ENCODE results near the gene ST3GAL3.
"Not testable (repeated sequence)": the region's sequence is repeated elsewhere in the genome, so short reads cannot be mapped to it uniquely, and the experiment has no call there.

ST3GAL3 gene

DNA sequence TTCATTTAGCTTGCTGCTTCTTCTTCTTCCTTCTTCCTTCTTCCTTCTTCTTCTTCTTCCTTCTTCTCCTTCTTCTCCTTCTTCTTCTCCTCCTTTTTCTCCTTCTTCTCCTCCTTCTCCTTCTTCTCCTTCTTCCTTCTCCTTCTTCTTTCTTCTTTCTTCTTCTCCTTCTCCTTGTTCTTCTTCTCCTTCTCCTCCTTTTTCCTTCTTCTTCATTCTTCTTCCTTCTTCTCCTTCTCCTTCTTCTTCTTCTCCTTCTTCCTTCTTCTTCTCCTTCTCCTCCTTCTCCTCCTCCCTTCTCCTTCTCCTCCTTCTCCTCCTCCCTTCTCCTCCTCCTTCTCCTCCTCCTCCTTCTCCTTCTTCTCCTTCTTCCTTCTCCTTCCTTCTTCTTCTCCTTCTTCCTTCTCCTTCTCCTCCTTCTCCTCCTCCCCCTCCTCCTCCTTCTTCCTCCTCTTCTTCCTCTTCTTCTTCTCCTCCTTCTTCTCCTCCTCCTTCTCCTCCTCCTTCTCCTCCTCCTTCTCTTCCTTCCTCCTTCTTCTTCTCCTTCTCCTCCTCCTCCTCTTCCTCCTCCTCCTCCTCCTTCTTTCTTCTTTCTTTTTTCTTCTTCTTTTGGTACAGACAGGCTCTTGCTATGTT is 110.1 kb downstream of the ST3GAL3 start:
- no peak overlapping the region for H3K4me3 ChIP-seq (ENCODE audit: low read depth, low read length)

DNA sequence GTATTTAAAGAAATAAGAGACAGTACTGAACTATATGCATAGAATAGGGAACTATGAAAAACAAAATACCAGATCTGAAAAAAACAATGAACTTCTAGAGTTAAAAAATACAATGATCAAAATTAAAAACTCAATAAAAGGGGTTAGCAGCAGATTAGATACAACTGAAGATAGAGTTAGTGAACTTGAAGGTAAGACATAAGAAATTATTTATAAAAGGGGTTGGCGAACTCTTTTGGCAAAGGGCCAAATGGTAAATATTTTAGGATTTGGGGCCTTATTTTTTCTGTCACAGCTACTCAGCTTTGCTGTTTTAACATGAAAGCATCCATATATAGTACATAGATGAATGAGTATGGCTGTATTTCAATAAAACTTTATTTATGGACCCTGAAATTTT is 111.4 kb downstream of the ST3GAL3 start:
- H3K4me3 ChIP-seq (ENCODE audit: low read depth, low read length) = no peak overlapping the region

- H3K4me3 ChIP-seq (ENCODE audit: low read depth, low read length) = no peak overlapping the region
These were observed 112.0 kb downstream of the ST3GAL3 start for GRCh38 chr1:43819357-43819756.

- no peak overlapping the region for H3K4me3 ChIP-seq (ENCODE audit: low read depth, low read length)
These were observed 114.1 kb downstream of the ST3GAL3 start for GRCh38 chr1:43821471-43821870.

DNA sequence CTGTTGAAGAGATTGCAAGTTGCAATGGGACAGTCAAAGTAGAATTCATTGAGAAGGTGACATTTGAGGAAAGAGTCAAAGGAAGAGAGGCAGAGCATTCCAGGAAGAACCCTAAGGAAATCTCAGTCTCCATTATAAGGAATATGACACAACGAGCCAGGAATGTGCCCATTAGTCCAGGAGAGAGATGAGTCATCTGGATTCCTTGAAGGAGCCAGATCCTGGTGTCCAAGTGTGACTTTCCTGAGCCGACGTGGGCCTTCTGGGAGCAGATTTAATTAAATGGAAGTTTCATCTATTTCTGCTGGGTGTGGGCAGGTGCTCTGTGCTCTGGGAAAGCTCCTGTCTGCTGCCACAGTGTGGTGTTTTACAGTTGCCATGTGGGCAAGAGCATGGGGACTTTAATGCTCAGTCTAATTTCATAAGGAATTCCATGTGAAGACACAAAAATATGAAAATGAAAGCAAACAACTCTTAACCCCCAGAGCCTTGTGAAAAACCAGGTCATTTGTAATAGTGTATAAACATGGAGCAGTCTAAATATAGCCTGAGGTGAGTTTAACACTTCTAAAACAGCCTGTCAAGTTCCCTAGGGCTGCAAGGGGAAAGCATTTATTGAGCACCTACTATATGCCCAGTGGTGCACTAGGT is 114.8 kb downstream of the ST3GAL3 start:
- no peak overlapping the region for H3K4me3 ChIP-seq (ENCODE audit: low read depth, low read length)

- no peak overlapping the region for H3K4me3 ChIP-seq (ENCODE audit: low read depth, low read length)
These were observed 117.5 kb downstream of the ST3GAL3 start for GRCh38 chr1:43824795-43825194.

GRCh38 chr1:43828574-43828973 is 121.2 kb downstream of the ST3GAL3 start:
- no peak overlapping the region for H3K4me3 ChIP-seq (ENCODE audit: low read depth, low read length)

DNA sequence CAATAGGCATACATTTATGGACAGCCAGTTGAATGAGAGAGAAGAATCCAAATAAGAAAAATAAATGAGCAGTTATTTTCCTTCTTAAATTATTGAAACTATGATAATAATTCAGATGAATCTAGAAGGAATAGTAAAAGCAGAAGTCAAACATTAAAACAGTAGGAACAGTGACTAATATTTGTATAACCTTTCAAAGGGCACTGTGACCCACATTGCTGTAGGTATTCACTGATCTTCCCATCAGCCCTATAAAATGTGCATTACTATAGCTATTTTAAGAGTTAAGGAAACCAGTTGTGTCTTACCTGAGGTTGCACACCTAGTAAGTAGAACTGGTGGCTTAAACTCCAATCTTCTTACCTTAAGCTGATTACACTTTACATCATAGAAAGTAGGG is 123.5 kb downstream of the ST3GAL3 start:
- no peak overlapping the region for H3K4me3 ChIP-seq (ENCODE audit: low read depth, low read length)

DNA sequence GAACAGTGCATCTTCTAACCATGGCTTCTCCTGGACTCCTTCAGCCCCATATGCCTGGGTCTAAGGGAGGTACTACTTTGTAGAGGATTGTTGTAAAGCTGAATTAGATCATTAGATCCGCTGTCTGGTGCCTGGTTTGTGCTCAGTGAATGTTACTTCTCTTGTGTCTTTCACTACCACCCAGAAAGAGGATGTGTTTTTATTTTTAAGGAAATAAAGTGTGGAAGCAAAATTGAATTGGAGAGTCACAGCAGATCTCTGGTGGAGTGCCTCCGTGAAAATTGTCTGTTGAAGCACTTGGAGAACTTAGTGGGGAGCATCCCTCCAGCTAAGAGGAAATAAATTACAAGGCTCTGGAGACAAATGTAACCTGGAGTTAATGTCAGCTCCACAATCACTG is 124.5 kb downstream of the ST3GAL3 start:
- no peak overlapping the region for H3K4me3 ChIP-seq (ENCODE audit: low read depth, low read length)

DNA sequence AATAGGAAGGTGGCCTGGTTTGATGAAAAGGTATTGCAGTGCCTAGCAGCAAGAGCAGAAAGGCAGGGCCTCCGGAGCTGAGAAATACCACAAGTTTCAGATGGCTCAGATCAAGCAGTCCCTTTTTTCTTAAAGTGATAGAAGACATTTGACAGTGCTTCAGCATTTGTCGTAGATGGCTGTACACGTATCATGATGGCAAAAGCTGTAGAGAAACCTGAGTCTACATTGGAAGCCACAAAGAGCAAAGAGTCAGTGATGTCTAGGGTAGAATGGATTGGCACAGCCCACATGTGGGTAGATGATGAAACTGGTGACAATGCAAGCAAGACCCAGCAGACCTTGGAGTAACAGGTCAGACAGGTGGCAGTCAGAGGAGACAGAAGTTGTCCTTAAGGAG is 124.9 kb downstream of the ST3GAL3 start:
- no peak overlapping the region for H3K4me3 ChIP-seq (ENCODE audit: low read depth, low read length)

DNA sequence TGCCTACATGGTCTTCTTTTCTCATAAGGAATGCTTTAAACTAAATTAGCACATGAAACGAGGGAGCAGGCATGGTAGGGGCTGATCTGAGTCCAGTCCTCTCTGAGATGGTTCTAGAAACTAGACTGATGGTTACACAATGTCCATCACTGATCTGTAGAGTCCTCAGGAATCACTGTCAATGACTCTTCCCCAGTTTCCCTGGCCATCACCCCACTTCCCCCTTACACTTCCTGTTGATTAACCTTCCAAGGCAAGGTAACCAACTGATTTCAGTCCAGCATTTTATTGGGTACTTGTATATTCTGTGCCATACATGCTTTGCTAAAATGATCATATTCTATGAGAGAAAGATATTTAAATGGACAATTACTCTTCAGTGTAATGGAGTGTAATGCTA is 125.7 kb downstream of the ST3GAL3 start:
- no peak overlapping the region for H3K4me3 ChIP-seq (ENCODE audit: low read depth, low read length)

- H3K4me3 ChIP-seq (ENCODE audit: low read depth, low read length) = not testable (repeated sequence)
These were observed 126.6 kb downstream of the ST3GAL3 start for GRCh38 chr1:43833902-43834279.

- no peak overlapping the region for H3K4me3 ChIP-seq (ENCODE audit: low read depth, low read length)
These were observed 127.1 kb downstream of the ST3GAL3 start for GRCh38 chr1:43834280-43835081.

DNA sequence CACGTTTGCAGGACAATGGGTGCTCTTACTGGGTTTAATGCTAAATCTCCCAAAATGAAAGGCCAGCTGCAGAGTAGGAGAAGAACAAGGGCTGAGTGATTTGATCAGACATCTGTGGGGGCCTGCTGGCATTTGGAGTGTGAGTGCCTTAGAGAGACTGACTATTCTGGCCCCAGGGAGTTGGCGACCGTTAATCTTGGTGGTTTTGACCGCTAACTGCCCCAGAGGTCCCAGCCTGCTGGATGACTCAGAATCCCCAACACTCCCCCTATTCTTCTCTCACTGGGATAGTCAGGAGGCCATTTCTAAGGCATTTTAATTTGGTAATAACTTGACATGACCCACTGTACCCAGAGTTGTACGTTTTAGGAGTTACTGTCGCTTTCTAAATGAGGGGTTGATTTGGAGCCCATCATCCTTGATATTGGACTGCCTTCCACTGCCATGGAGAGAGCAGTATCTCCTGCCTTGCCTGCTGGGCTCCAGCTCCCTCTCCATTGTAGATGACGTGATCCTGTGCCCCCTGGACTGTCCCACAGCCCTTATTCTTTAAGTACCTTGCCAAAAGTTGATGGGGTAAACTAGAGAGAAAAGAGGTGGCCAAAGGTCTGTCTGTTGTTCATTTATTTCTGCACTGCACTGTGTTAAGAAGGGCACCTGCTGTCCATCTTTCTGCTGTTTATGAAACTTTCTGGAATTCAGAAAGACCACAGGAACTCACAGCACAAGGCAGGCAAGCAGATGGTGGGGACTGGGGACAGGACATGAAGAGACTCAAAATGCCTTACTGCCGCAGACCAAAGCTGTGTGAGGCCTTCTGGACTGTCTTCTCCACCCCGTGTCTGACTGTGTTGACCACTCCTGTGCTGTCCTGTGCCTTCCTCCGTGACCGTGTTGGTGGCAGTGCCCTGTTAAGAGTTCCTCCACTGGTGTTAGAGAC is 128.0 kb downstream of the ST3GAL3 start:
- H3K4me3 ChIP-seq (ENCODE audit: low read depth, low read length) = no peak overlapping the region

DNA sequence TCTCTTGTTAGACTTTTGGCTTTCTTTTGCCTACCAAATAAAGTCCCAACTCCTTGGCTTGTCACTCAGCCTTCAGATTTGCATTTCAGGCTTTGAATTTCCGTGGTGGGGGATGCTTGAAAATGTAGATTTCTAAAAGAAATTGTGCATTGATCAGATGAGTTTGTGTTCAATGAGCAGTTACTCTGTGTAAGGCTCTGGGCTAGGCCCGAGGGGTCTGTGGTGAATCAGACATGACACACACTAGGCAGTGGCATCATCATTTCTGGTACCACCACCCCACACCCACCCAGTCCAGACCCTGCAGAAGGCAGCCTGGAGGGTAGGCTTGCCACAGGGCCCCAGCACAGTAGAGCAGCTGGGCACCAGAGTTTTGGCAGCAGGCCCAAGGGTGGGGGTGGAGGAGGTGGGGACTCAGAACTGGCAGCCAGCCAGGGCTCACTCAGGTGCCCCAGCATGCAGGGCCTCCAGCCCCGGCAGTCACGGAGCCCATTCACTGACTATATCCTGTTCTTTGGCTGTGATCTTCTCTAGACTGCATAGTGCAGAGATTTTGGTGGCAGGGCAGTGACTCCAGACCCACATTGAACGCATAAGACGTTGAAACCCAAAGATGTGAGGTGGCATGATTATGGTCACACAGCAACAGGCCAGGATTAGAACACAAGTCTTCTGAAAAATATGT is 129.1 kb downstream of the ST3GAL3 start:
- H3K4me3 ChIP-seq (ENCODE audit: low read depth, low read length) = no peak overlapping the region

DNA sequence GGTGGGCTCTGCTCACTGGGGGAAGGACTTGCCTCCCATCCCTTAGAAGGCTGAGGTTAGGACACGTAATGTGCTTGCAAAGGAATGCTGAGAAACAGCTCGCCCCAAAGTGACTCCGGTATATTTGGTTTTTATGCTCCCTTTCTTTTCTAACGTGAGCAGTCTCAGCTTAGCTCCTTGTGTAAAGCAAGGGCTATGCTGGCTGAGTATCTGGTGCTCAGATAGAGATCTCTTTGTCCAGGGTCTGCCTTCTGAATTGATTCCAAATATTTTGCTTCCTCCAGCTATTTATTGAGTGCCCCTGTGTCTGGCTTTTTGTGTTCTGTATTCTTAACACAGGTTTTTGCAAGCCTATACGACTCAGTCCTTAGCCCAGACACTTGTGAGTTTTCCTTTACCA is 131.7 kb downstream of the ST3GAL3 start:
- H3K4me3 ChIP-seq (ENCODE audit: low read depth, low read length) = no peak overlapping the region

DNA sequence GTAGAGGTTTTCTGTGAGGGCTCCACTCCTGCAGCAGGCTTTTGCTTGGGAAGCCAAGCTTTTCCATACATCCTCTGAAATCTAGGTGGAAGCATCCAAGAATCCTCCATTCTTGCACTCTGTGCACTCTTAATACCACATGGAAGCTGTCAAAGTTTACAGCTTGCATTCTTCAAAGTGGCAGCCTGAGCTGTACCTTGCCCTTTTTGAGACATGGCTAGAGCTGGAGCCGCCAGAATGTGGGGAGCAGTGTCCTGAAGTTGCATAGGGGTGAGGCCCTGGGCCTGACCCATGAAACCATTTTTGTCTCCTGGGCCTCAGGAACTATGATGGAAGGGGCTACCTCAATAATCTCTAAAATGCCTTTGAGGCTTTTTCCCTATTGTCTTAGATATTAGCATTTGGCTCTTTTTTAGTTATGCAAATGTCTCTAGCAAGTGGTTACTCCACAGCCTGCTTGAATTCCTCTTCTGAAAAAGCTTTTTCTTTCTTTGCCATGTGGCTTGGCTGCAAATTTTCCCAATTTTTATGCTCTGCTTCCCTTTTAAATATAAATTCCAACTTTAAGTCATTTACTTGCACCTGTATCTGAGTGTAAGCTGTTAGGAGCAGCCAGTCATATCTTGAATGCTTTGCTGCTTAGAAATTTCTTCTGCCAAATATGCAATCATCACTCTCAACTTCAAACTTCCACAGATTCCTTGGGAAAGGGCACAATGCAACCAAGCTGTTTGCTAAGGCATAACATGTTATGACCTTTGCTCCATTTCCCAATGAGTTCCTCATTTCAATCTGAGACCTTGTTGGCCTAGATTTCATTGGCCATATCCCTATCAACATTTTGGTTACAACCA is 134.2 kb downstream of the ST3GAL3 start:
- H3K4me3 ChIP-seq (ENCODE audit: low read depth, low read length) = no peak overlapping the region

- H3K4me3 ChIP-seq (ENCODE audit: low read depth, low read length) = no peak overlapping the region
These were observed 134.8 kb downstream of the ST3GAL3 start for GRCh38 chr1:43842175-43842498.

DNA sequence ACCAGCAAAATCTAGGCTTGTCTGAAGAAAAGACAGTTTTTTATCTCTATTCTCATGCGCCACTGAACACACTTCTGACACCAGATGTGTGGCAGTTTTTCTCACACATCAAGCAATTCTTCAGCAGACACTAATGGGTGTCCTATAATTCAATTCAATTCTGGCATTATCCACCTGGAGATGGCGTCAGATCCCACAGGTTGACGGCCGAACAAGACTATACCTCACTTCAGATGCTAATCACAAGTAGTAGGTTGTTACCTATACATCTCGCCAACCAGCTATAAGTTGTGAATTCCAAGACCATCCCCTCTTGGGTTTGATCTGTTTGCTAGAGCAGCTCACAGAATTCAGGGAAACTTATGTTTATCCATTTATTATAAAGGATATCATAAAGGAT is 136.3 kb downstream of the ST3GAL3 start:
- no peak overlapping the region for H3K4me3 ChIP-seq (ENCODE audit: low read depth, low read length)

- no peak overlapping the region for H3K4me3 ChIP-seq (ENCODE audit: low read depth, low read length)
These were observed 136.8 kb downstream of the ST3GAL3 start for GRCh38 chr1:43844114-43844513.

All from iPS-11a (cell line).